A549 treated with dexamethasone at 1 μM for 4 hours (cell line): ENCODE results near the gene ZC3H10. TPM values are rescaled to one million over a fixed set of nuclear protein-coding genes. Genes with fewer than 3 reads are reported as not detected.

ENCODE experiments used
- total RNA-seq: library from RNA; stranded (reverse); fragments of 200-300 nt; extraction: Qiagen RNA extraction; gene quantifications from 5 replicates; pipeline ENCODE4 v1.2.3, GENCODE V29; 2022

Gene ZC3H10, protein sequence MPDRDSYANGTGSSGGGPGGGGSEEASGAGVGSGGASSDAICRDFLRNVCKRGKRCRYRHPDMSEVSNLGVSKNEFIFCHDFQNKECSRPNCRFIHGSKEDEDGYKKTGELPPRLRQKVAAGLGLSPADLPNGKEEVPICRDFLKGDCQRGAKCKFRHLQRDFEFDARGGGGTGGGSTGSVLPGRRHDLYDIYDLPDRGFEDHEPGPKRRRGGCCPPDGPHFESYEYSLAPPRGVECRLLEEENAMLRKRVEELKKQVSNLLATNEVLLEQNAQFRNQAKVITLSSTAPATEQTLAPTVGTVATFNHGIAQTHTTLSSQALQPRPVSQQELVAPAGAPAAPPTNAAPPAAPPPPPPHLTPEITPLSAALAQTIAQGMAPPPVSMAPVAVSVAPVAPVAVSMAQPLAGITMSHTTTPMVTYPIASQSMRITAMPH
- 2.5 to 3.5 TPM (median 3.1 TPM) in 5 replicates for total RNA-seq

DNA sequence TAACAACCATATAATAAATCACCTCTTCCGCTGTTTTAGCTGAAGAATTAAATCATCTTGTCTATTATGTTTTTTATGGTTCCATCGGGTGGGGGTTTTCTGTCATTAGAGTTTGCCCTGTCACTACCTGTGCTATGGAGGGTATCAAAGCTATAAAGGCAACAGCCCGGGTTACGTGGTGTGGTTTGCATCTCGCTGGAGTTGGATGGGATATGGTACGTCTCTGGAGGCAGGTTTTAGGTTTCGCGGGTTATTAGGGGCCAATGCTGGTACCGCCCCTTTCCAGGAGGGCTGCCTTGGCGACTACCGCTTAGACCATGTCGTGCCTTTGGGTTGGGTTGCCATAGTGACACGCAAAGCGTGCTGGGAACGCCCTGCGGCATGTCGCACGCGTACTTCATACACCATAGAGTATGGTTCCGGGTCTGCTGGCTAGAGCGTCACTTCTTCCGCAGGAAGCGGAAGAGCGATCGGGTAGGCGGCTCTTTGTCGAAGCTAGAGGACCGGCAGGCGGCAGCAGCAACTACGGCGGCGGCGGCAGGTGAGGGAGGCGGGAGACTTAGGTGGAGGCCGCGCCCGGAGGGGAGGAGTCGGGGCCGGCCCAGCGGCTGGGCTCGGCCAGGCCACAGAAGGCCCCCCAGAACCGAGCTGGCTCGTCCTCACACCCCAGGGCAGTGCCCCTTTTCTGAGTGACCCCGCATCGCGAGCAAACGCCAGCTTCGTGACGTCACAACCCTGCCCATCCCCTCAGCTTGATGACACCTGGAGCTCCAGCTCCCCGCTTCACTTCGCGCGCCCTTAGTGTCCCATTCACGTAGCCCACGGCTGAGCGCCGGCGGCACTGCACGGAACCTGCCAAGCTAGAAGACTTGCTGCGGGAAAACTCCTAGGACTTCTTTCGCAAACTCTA lies at the start of gene ZC3H10:
ZC3H10 (plus strand) TSS at position 489 of the 910 bp plus-strand sequence. CDS start 2,297 bp downstream, outside the sequence.

DNA sequence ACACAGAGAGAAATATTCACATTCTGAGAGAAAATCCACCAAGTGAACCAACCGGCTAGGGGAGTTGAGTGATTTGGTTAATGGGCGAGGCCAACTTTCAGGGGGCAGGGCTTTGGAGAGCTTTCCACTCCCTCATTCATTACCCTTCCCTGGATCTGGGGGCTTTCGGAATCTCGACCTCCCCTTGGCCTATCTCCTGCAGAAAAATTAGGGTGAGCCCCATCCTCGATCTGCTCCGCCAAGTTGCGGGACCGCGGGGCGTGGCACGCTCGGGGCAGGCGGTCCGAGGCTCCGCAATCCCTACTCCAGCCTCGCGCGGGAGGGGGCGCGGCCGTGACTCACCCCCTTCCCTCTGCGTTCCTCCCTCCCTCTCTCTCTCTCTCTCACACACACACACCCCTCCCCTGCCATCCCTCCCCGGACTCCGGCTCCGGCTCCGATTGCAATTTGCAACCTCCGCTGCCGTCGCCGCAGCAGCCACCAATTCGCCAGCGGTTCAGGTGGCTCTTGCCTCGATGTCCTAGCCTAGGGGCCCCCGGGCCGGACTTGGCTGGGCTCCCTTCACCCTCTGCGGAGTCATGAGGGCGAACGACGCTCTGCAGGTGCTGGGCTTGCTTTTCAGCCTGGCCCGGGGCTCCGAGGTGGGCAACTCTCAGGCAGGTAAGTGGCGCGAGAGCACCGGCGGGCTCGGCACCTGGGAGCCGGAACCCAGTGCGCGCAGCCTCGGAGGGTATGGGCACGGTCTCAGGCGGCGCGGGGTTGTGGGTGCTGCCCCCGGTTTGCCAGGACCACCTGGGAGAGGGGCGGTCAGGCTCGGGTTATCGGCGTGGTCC lies 38.1 kb upstream of the ZC3H10 start, which contains the start of gene ERBB3:
ERBB3 (plus strand) TSS at position 443 of the 833 bp plus-strand sequence; CDS start at position 579, 136 bp downstream.

DNA sequence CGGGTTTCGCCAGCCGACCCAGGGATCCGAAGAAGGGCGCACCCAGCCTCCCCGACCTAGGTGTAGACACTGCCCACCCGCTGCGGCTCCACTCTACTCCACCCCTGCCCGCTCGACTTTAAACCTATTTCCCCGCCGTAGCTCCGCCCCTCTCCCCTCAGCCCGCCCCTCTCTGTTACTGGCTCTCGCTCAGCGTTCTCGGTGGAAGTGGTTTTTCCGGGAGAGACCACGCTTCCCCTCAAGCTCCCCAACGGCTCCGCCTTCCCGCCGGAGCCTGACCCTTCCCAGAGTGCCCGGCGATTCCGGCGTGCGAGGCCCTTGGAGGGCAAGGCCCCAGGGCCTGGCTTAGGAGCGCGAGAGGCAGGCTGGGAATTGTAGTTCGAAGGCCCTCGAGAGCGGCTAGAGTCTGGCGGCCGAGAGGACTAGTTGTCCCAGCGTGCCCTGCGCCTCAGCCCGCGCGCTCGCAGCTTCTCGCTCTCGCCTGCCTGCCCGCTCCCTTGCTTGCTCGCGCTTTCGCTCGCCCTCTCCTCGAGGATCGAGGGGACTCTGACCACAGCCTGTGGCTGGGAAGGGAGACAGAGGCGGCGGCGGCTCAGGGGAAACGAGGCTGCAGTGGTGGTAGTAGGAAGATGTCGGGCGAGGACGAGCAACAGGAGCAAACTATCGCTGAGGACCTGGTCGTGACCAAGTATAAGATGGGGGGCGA lies 13.8 kb upstream of the ZC3H10 start, which contains the start of gene PA2G4:
PA2G4 (plus strand) TSS at position 451 of the 706 bp plus-strand sequence; CDS start at position 630, 179 bp downstream.

DNA sequence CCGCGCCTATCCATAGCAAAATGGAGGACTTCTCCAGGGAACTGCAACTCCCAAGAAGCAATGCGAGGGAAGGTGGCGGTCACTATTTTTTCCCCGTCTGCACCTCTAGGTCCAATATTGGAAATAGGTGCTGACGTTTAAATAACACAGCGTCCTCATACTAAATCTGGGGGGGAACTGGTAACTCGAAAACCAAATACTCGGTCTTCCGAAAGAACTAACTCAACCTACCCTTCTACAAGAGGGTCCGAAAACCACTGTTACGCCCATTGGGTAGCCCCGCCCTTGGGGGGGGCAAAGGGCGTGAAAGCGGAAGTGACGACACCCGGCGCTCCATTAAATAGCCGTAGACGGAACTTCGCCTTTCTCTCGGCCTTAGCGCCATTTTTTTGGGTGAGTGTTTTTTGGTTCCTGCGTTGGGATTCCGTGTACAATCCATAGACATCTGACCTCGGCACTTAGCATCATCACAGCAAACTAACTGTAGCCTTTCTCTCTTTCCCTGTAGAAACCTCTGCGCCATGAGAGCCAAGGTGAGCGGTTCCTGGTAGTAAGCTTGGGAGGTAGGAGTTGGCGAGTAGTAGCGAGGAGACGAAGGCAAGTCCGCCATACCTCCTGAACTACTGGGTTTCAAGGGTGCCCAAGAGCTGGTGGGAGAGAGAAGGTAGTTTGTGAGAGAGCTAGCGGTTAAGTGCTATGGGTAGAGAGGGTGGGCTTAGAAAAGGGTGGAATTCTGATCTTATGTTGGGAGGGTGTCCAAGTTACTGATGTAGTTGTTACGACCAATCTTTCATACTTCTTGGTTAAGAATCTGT lies 1.6 kb upstream of the ZC3H10 start, which contains the start of gene RPL41:
RPL41 (plus strand) TSS at position 367 of the 815 bp plus-strand sequence.

DNA sequence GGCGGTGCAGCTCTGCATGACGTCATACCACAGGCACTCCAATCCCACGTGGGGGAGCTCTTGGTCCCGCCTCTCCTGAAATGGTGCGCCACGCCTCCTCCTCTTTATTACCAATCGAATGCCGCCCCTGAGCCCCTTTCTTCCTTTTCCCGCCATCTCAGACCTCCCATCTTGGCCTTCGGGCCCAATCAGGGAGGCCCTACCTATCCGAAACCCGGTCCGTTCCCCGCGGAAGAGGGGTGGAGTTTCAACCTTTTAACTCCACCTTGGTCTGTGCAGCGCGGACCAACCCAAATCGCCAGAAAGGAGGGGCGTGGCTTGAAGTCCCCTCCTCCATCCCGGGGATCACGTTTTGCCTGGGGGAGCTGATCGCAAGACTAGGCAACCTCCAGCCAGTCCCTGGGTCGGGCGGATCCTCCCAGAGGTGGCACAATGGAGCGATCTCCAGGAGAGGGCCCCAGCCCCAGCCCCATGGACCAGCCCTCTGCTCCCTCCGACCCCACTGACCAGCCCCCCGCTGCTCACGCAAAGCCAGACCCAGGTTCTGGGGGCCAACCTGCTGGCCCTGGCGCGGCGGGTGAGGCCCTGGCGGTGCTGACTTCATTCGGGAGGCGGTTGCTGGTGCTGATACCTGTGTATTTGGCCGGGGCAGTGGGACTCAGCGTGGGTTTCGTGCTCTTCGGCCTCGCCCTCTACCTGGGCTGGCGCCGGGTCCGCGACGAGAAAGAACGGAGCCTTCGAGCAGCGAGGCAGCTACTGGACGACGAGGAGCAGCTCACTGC lies 10.0 kb downstream of the ZC3H10 start, which contains the start of gene ESYT1:
ESYT1 (plus strand) TSS at position 380 of the 782 bp plus-strand sequence; CDS start at position 433, 53 bp downstream.

DNA sequence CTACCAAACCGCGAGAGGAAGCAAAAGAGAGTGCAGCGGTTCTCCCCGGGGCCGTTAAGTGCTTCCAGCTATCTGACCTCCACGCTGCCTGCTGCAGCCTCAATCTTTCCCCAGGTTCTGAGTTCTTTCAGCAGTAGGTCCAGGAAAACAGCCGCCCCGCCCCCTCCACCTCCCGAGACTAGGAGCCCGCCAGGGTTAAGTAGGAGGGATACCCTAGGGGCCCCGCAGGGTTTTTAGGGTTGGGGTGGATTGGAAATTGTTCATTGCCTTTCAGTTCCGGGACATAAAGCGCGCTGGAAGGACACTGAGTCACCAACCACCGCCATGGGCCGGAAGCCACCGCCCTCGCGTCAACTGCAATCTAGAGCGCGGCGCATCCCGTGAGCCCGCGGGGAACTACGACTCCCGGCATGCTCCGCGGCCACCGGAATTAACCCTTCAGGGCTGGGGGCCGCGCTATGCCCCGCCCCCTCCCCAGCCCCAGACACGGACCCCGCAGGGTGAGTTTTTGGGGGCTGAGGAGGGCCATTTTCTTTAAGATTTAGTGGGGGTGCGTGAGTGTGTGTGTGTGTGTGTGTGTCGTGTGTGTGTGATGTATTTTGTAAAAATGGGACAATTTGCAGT lies 34.2 kb downstream of the ZC3H10 start, which contains the start of gene MYL6B:
MYL6B (plus strand) TSS at position 456 of the 624 bp plus-strand sequence. CDS start 1,332 bp downstream, outside the sequence.

DNA sequence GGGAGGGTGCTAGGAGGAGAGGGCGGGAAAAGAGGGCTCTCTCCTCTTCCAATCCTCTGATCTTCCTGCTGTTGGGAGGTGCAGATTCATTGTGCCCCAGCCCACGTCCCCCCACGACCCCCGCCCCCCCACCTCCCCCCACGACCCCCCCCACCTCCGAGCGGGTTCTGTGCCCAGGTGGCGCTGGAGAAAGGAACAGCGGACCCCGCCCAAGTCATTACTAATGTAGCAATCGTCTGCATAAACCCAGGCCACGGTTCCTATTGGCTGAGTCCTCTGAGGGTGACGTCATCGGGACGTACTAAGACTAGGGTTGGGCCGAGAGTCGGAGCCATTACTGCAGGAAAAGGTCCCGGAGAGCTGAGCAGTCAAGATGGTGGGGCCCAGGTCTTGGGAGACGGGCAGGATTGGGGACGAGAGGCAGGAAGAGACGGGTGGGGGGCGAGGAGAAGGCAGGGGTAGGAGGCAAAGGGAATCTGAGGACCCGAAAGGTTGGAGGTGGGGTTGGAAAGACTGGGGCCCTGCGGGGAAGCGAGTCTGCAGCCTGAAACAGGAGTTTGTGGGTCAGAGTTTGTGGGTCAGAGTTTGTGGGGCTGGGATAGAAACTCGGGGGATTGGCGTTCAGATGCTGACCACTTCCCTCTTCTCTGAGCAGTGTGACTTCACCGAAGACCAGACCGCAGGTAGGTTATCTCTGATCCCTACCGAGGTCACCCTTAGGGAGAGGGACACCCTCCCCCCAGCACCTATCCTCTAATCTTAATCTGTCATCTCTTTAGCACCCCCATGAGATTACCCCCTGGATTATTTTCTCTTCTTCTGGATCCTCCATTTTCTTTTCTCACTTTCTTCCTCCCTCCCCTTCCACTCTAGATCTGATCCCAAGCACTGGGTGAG lies 40.2 kb downstream of the ZC3H10 start, which contains the start of gene MYL6:
MYL6 (plus strand) TSS at position 331 of the 897 bp plus-strand sequence; CDS start at position 374, 43 bp downstream.

Other genes starting within 250 kb of the ZC3H10 start
- 38.8 to 45.9 TPM (median 41.1 TPM) in 5 replicates for gene PYM1, start 190.4 kb upstream of the ZC3H10 start, total RNA-seq
- gene DGKA, start 187.1 kb upstream of the ZC3H10 start, total RNA-seq = 16.0 to 20.2 TPM (median 19.4 TPM) in 5 replicates
- 0.53 to 1.1 TPM (median 0.67 TPM) in 5 replicates for gene PMEL, start 152.2 kb upstream of the ZC3H10 start, total RNA-seq
- 47.2 to 60.1 TPM (median 52.4 TPM) in 5 replicates for gene CDK2, start 151.4 kb upstream of the ZC3H10 start, total RNA-seq
- gene RAB5B, start 144.2 kb upstream of the ZC3H10 start, total RNA-seq = 28.1 to 38.0 TPM (median 35.9 TPM) in 5 replicates
- 7.2 to 9.5 TPM (median 8.0 TPM) in 5 replicates for gene SUOX, start 121.0 kb upstream of the ZC3H10 start, total RNA-seq
- gene IKZF4, start 97.2 kb upstream of the ZC3H10 start, total RNA-seq = 2.3 to 2.9 TPM (median 2.8 TPM) in 5 replicates
- gene RPS26, start 76.3 kb upstream of the ZC3H10 start, total RNA-seq = 569 to 686 TPM (median 600 TPM) in 5 replicates
- 1.1 to 1.7 TPM (median 1.3 TPM) in 5 replicates for gene ERBB3, start 38.1 kb upstream of the ZC3H10 start, total RNA-seq
- 310 to 332 TPM (median 329 TPM) in 5 replicates for gene PA2G4, start 13.7 kb upstream of the ZC3H10 start, total RNA-seq
- gene RPL41, start 1.6 kb upstream of the ZC3H10 start, total RNA-seq = 5,372 to 6,304 TPM (median 5,793 TPM) in 5 replicates
- gene ESYT1, start 10.0 kb downstream of the ZC3H10 start, total RNA-seq = 56.5 to 75.8 TPM (median 72.7 TPM) in 5 replicates
- gene MYL6B, start 34.3 kb downstream of the ZC3H10 start, total RNA-seq = 68.1 to 83.2 TPM (median 73.8 TPM) in 5 replicates
- gene MYL6, start 40.1 kb downstream of the ZC3H10 start, total RNA-seq = 2,040 to 3,443 TPM (median 2,154 TPM) in 5 replicates
- gene SMARCC2, start 71.2 kb downstream of the ZC3H10 start, total RNA-seq = 22.5 to 42.3 TPM (median 39.4 TPM) in 5 replicates
- gene RNF41, start 103.7 kb downstream of the ZC3H10 start, total RNA-seq = 21.6 to 27.4 TPM (median 26.5 TPM) in 5 replicates
- 54.2 to 64.3 TPM (median 59.9 TPM) in 5 replicates for gene NABP2, start 106.1 kb downstream of the ZC3H10 start, total RNA-seq
- 0.09 TPM in 1 of 5 replicates, not detected in the others for gene SLC39A5, start 111.8 kb downstream of the ZC3H10 start, total RNA-seq
- 29.4 to 50.6 TPM (median 47.0 TPM) in 5 replicates for gene ANKRD52, start 140.1 kb downstream of the ZC3H10 start, total RNA-seq
- 12.6 to 15.7 TPM (median 15.3 TPM) in 5 replicates for gene COQ10A, start 148.7 kb downstream of the ZC3H10 start, total RNA-seq
- gene CS, start 182.1 kb downstream of the ZC3H10 start, total RNA-seq = 165 to 177 TPM (median 167 TPM) in 5 replicates
- 120 to 144 TPM (median 126 TPM) in 5 replicates for gene CNPY2, start 197.7 kb downstream of the ZC3H10 start, total RNA-seq
- 11.3 to 14.3 TPM (median 14.2 TPM) in 5 replicates for gene PAN2, start 215.7 kb downstream of the ZC3H10 start, total RNA-seq
- 0.17 to 0.49 TPM (median 0.32 TPM) in 4 of 5 replicates, not detected in the other for gene IL23A, start 220.6 kb downstream of the ZC3H10 start, total RNA-seq
- 7.6 to 13.7 TPM (median 11.1 TPM) in 5 replicates for gene STAT2, start 241.8 kb downstream of the ZC3H10 start, total RNA-seq
- not detected in 5 replicates for gene APOF, start 244.6 kb downstream of the ZC3H10 start, total RNA-seq